ENCODE data around the gene TPO. TPM values are rescaled to one million over a fixed set of nuclear protein-coding genes. Genes with fewer than 3 reads are reported as not detected.

Gene TPO
- total RNA-seq = not detected

DNA sequence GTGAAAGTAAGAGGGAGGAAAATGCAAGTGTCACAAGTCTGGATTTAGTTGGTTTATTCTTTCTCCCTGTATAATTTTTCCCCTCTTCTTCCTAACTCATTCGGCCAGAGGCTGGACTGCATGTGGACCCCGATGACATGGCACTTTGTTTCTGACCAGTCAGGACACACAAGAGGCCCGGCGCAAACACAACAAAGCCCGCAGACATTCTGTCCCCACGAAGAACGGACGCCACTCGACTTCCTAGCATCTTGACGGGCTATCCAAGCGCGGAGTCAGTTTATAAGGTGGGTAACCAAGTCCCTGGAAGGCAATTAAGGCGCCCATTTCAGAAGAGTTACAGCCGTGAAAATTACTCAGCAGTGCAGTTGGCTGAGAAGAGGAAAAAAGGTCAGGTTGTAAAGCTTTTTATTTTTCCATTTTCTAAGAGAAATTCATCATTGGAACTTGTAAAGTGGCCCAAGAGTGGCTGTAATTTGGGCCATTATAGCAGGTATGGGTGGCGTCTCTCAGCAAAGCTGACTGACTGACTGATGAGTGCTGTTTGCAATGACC is at the start of gene TPO:
Gene TPO (plus strand): TSS at position 308 of the 555 bp plus-strand sequence. CDS start 946 bp downstream, outside the sequence.
- no peaks in the 10 kb centered on the region for H3K4me1 ChIP-seq (ENCODE audit: control insufficient read depth in 3 of 3, insufficient read depth in 3 of 3, low read length in 3 of 3)
- H3K36me3 ChIP-seq (ENCODE audit: control insufficient read depth in 3 of 3, insufficient read depth in 3 of 3, low read length in 3 of 3) = no peaks in the 10 kb centered on the region
- no peak within 1 kb of the TSS for H3K9ac ChIP-seq (ENCODE audit: low read depth in 1 of 3, low read length in 3 of 3)
- no peak within 1 kb of the TSS for H3K4me3 ChIP-seq (ENCODE audit: low read length in 3 of 3)
- H3K27me3 ChIP-seq (ENCODE audit: control insufficient read depth in 3 of 3, insufficient read depth in 3 of 3, low read length in 3 of 3) = peaks cover 0 to 4% (median 0%) of the 10 kb centered on the region in 3 donors
- H3K9me3 ChIP-seq (ENCODE audit: control insufficient read depth in 3 of 3, low read length in 3 of 3) = no peaks in the 10 kb centered on the region
- H3K27ac ChIP-seq (ENCODE audit: low read depth, low read length) = no peak within 1 kb of the TSS

DNA sequence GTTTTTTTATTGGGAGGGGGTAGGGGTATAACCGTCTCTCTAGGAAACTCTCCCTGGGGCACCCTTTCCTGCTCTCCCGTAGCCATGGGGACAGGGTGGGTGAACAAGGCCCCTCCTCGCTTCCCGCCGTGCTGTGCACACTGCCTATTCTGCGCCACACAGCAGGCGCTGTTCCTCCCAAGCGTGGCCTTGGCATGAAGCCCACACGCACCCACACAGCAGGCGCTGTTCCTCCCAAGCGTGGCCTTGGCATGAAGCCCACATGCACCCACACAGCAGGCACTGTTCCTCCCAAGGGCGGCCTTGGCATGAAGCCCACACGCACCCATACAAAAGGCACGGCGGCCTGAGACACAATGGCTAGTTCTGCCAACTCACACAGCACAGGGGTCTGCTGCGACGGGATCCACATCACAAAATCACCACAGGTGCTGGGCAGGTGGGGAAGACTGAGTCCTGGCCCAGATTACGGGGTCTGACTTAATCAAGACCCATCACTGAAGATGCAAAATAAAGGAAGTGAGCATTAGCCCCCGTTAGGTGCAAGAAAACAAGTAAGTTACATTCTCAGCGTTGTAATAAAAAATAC is 46.6 kb upstream of the TPO start:
- Histone ChIP-seq H3K9ac (ENCODE audit: low read depth in 1 of 3, low read length in 3 of 3) (no peak overlapping the region), H3K36me3 (ENCODE audit: control insufficient read depth in 3 of 3, insufficient read depth in 3 of 3, low read length in 3 of 3) (no peaks in the 10 kb centered on the region), H3K9me3 (ENCODE audit: control insufficient read depth in 3 of 3, low read length in 3 of 3) (no peaks in the 10 kb centered on the region), H3K27ac (ENCODE audit: low read depth, low read length) (no peak overlapping the region), H3K4me1 (ENCODE audit: control insufficient read depth in 3 of 3, insufficient read depth in 3 of 3, low read length in 3 of 3) (no peaks in the 10 kb centered on the region), H3K4me3 (ENCODE audit: low read length in 3 of 3) (no peak overlapping the region), H3K27me3 (ENCODE audit: control insufficient read depth in 3 of 3, insufficient read depth in 3 of 3, low read length in 3 of 3) (peaks cover 0 to 5% (median 0%) of the 10 kb centered on the region in 3 donors)

DNA sequence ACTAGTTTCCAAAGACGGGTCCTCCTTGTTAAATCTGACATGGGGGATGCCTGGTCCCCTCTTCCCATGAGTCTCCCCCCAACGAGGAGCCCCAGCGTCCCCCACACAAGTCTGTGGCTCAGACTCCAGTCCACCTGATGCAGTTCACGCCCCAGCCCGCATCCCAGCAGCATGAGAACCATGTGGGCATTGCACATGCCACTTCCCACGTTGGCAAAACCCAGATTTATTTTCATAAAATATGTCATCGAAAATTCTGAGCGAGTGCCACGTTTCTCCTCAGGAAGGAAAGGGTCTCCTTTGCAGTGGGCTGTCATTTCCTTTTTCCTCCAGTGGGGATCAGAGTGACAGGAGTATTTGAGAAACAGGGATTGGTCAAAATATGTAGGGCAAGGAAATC is 45.7 kb upstream of the TPO start:
- no peak overlapping the region for H3K27ac ChIP-seq (ENCODE audit: low read depth, low read length)

DNA sequence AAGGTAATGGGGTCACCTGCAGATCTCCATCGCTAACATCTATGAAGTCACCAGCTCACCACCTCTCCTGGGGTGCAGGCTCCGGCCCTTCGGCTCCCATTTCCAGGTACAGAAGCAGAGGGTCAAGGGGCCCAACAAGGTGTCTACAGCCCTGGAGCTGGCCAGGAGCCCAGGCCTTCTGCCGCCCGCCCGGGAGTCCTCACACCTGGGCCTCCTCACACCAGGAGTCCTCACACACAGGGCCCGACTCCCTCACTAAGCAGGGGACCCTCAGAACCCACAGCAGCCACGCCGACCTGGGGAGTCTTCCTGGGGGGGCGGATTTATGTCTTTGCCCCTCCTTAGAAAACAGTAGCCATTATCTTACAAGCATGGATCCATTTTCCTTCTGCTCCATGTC is 43.4 kb upstream of the TPO start:
- H3K4me1 ChIP-seq (ENCODE audit: control insufficient read depth in 3 of 3, insufficient read depth in 3 of 3, low read length in 3 of 3) = peaks cover 0 to 2% (median 0%) of the 10 kb centered on the region in 3 donors
- H3K36me3 ChIP-seq (ENCODE audit: control insufficient read depth in 3 of 3, insufficient read depth in 3 of 3, low read length in 3 of 3) = no peaks in the 10 kb centered on the region
- peaks cover 0 to 16% (median 0%) of the 10 kb centered on the region in 3 donors for H3K27me3 ChIP-seq (ENCODE audit: control insufficient read depth in 3 of 3, insufficient read depth in 3 of 3, low read length in 3 of 3)
- no peak overlapping the region for H3K27ac ChIP-seq (ENCODE audit: low read depth, low read length)
- no peaks in the 10 kb centered on the region for H3K9me3 ChIP-seq (ENCODE audit: control insufficient read depth in 3 of 3, low read length in 3 of 3)
- H3K9ac ChIP-seq (ENCODE audit: low read depth in 1 of 3, low read length in 3 of 3) = no peak overlapping the region
- no peak overlapping the region for H3K4me3 ChIP-seq (ENCODE audit: low read length in 3 of 3)

More for the DNA sequence above, 45.7 kb upstream of the TPO start:
- no peaks in the 10 kb centered on the region for H3K9me3 ChIP-seq (ENCODE audit: control insufficient read depth in 3 of 3, low read length in 3 of 3)
- no peaks in the 10 kb centered on the region for H3K36me3 ChIP-seq (ENCODE audit: control insufficient read depth in 3 of 3, insufficient read depth in 3 of 3, low read length in 3 of 3)
- H3K9ac ChIP-seq (ENCODE audit: low read depth in 1 of 3, low read length in 3 of 3) = no peak overlapping the region
- no peak overlapping the region for H3K4me3 ChIP-seq (ENCODE audit: low read length in 3 of 3)
- H3K27me3 ChIP-seq (ENCODE audit: control insufficient read depth in 3 of 3, insufficient read depth in 3 of 3, low read length in 3 of 3) = peaks cover 0 to 11% (median 0%) of the 10 kb centered on the region in 3 donors
- no peaks in the 10 kb centered on the region for H3K4me1 ChIP-seq (ENCODE audit: control insufficient read depth in 3 of 3, insufficient read depth in 3 of 3, low read length in 3 of 3)

DNA sequence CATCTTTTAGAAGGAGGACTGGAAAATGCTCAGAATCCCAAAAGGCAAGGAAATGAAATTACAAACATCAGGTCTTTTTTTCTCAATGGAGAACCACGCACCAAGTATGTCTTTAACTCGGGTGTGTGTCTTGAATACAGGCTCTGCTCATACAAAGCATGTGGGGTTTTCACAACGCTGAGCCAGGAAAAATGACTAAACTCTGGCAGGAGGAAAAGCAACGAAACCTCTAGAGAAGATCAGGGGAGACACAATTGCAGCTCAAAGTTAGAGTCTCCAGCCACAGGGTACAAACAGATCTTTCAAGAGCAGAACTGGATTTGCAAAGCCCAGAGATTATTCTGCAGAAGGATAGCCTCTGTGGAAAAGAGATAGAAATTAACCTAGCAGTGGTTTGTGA is 42.8 kb upstream of the TPO start:
- H3K36me3 ChIP-seq (ENCODE audit: control insufficient read depth in 3 of 3, insufficient read depth in 3 of 3, low read length in 3 of 3) = no peaks in the 10 kb centered on the region
- peaks cover 0 to 2% (median 0%) of the 10 kb centered on the region in 3 donors for H3K4me1 ChIP-seq (ENCODE audit: control insufficient read depth in 3 of 3, insufficient read depth in 3 of 3, low read length in 3 of 3)
- no peak overlapping the region for H3K27ac ChIP-seq (ENCODE audit: low read depth, low read length)
- H3K9me3 ChIP-seq (ENCODE audit: control insufficient read depth in 3 of 3, low read length in 3 of 3) = no peaks in the 10 kb centered on the region
- peaks cover 0 to 16% (median 0%) of the 10 kb centered on the region in 3 donors for H3K27me3 ChIP-seq (ENCODE audit: control insufficient read depth in 3 of 3, insufficient read depth in 3 of 3, low read length in 3 of 3)
- H3K4me3 ChIP-seq (ENCODE audit: low read length in 3 of 3) = no peak overlapping the region
- no peak overlapping the region for H3K9ac ChIP-seq (ENCODE audit: low read depth in 1 of 3, low read length in 3 of 3)

DNA sequence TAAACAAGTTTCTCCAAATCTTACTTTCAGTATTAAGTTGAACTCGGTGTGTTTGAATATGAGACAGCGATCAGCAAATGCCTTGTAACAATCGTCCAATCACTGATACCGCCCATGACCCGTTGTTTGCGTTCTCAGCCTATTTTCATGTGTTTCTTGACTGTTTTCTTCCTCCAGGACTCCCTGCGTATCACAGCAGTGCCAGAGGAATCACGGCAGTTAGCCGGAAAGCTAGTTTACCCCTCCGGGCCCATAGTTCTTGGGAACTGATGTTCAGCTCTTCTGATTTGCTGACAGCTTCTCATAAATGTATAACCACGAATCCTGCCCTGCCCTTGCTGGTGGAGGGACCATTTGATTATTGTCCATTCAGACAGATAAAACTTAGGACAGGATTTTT is 42.2 kb upstream of the TPO start:
- Histone ChIP-seq H3K36me3 (ENCODE audit: control insufficient read depth in 3 of 3, insufficient read depth in 3 of 3, low read length in 3 of 3) (no peaks in the 10 kb centered on the region), H3K4me3 (ENCODE audit: low read length in 3 of 3) (no peak overlapping the region), H3K4me1 (ENCODE audit: control insufficient read depth in 3 of 3, insufficient read depth in 3 of 3, low read length in 3 of 3) (peaks cover 0 to 2% (median 0%) of the 10 kb centered on the region in 3 donors), H3K27ac (ENCODE audit: low read depth, low read length) (no peak overlapping the region), H3K27me3 (ENCODE audit: control insufficient read depth in 3 of 3, insufficient read depth in 3 of 3, low read length in 3 of 3) (peaks cover 0 to 16% (median 0%) of the 10 kb centered on the region in 3 donors), H3K9me3 (ENCODE audit: control insufficient read depth in 3 of 3, low read length in 3 of 3) (no peaks in the 10 kb centered on the region), H3K9ac (ENCODE audit: low read depth in 1 of 3, low read length in 3 of 3) (no peak overlapping the region)

DNA sequence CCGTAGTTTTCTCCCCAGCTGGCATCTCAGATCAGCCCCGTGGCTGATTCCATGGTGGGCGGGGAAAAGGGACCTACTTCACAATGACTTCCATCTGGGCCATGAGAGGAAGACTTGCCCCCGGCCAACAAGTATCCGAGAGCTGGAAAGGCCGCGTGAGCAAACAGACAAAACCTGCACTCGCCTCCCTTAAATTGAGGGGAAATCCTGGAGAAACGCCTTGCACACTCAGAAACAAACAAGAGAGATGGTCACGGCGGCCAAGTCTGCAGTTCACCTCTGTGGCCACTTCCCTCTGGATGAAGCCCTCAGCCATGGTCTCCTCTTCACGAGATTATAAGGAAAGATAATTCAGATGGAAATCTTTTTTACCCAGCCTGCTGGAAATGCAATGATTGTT is 39.4 kb upstream of the TPO start:
- Histone ChIP-seq H3K4me1 (ENCODE audit: control insufficient read depth in 3 of 3, insufficient read depth in 3 of 3, low read length in 3 of 3) (peaks cover 0 to 2% (median 0%) of the 10 kb centered on the region in 3 donors), H3K27ac (ENCODE audit: low read depth, low read length) (peak overlapping the region; percentile 40), H3K4me3 (ENCODE audit: low read length in 3 of 3) (peak overlapping the region in 2 of 3 donors; percentile 45 to 60)

DNA sequence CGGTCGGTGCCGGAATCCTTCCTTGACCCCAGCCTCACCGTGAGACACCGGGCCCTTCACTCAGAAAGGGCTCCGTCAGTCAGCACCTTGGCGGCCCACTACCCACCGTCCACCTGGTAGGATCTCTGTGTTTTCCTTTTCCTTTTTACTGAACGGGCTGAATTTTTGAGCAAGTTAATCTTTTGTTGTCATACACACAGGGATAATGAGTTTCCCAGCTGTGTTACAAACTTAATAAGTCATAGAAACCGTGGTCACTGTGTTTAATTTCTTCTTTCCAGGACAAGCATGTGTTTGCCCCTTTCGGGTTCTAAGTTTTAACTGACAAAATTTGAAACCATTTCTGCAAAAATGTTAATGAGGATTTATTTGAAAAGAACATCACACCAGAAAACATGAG is 39.0 kb upstream of the TPO start:
- Histone ChIP-seq H3K4me3 (ENCODE audit: low read length in 3 of 3) (peak overlapping the region in 2 of 3 donors; percentile 45 to 60), H3K36me3 (ENCODE audit: control insufficient read depth in 3 of 3, insufficient read depth in 3 of 3, low read length in 3 of 3) (no peaks in the 10 kb centered on the region), H3K9ac (ENCODE audit: low read depth in 1 of 3, low read length in 3 of 3) (peak overlapping the region; percentile 14 to 57 (median 57)), H3K27me3 (ENCODE audit: control insufficient read depth in 3 of 3, insufficient read depth in 3 of 3, low read length in 3 of 3) (peaks cover 0 to 18% (median 0%) of the 10 kb centered on the region in 3 donors), H3K27ac (ENCODE audit: low read depth, low read length) (peak overlapping the region; percentile 40), H3K9me3 (ENCODE audit: control insufficient read depth in 3 of 3, low read length in 3 of 3) (no peaks in the 10 kb centered on the region), H3K4me1 (ENCODE audit: control insufficient read depth in 3 of 3, insufficient read depth in 3 of 3, low read length in 3 of 3) (peaks cover 0 to 2% (median 0%) of the 10 kb centered on the region in 3 donors)

More for the DNA sequence above, 39.4 kb upstream of the TPO start:
- Histone ChIP-seq H3K36me3 (ENCODE audit: control insufficient read depth in 3 of 3, insufficient read depth in 3 of 3, low read length in 3 of 3) (no peaks in the 10 kb centered on the region), H3K27me3 (ENCODE audit: control insufficient read depth in 3 of 3, insufficient read depth in 3 of 3, low read length in 3 of 3) (peaks cover 0 to 18% (median 0%) of the 10 kb centered on the region in 3 donors), H3K9me3 (ENCODE audit: control insufficient read depth in 3 of 3, low read length in 3 of 3) (no peaks in the 10 kb centered on the region), H3K9ac (ENCODE audit: low read depth in 1 of 3, low read length in 3 of 3) (peak overlapping the region; percentile 14 to 57 (median 57))

DNA sequence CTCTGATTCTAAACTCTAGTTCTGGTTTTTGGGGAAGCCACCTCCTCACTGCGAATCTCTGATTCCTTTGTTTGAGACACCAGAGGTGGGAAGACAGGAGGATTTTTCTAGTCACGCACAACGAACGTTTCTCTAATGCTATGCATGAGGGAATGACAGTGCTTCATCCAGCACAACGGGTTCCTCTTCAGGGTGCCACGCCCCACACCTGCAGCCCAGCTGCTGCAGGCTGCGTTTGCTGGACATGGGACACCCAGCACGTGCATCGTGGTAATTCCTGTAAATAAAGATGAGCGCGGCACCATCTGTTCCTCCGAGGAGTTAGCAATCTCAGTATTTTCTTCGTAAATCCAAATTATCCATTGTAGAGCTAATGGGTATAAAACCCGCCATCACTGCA is 37.5 kb upstream of the TPO start:
- peak overlapping the region in 2 of 3 donors; percentile 38 to 41 for H3K4me3 ChIP-seq (ENCODE audit: low read length in 3 of 3)
- H3K27ac ChIP-seq (ENCODE audit: low read depth, low read length) = peak overlapping the region; percentile 12
- H3K9ac ChIP-seq (ENCODE audit: low read depth in 1 of 3, low read length in 3 of 3) = no peak overlapping the region
- H3K9me3 ChIP-seq (ENCODE audit: control insufficient read depth in 3 of 3, low read length in 3 of 3) = no peaks in the 10 kb centered on the region
- H3K27me3 ChIP-seq (ENCODE audit: control insufficient read depth in 3 of 3, insufficient read depth in 3 of 3, low read length in 3 of 3) = peaks cover 0 to 18% (median 0%) of the 10 kb centered on the region in 3 donors
- H3K36me3 ChIP-seq (ENCODE audit: control insufficient read depth in 3 of 3, insufficient read depth in 3 of 3, low read length in 3 of 3) = no peaks in the 10 kb centered on the region
- H3K4me1 ChIP-seq (ENCODE audit: control insufficient read depth in 3 of 3, insufficient read depth in 3 of 3, low read length in 3 of 3) = peaks cover 0 to 2% (median 0%) of the 10 kb centered on the region in 3 donors

DNA sequence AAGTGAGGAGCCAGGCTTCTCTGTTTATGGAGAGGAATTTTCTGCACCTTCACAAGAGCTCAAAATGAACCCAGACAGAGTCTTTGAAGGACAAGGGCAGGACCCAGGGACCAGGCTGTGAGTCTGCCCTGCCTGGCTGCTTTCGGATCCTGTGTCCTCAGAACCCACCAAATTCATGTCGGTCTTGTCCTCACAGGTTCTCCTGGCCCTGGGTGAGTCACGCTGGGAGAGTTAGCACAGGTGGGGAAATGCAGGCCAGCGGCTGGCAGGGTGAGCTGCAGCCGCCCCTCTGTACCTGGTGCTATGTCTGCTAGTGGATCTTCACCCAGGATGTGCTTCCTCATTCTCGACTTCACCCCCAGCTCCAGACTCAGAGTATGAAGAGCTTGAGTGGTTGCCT is 35.8 kb upstream of the TPO start:
- H3K27ac ChIP-seq (ENCODE audit: low read depth, low read length) = no peak overlapping the region
- H3K4me1 ChIP-seq (ENCODE audit: control insufficient read depth in 3 of 3, insufficient read depth in 3 of 3, low read length in 3 of 3) = peaks cover 0 to 2% (median 0%) of the 10 kb centered on the region in 3 donors
- H3K4me3 ChIP-seq (ENCODE audit: low read length in 3 of 3) = no peak overlapping the region
- H3K36me3 ChIP-seq (ENCODE audit: control insufficient read depth in 3 of 3, insufficient read depth in 3 of 3, low read length in 3 of 3) = no peaks in the 10 kb centered on the region
- H3K9me3 ChIP-seq (ENCODE audit: control insufficient read depth in 3 of 3, low read length in 3 of 3) = no peaks in the 10 kb centered on the region
- peaks cover 0 to 13% (median 0%) of the 10 kb centered on the region in 3 donors for H3K27me3 ChIP-seq (ENCODE audit: control insufficient read depth in 3 of 3, insufficient read depth in 3 of 3, low read length in 3 of 3)
- no peak overlapping the region for H3K9ac ChIP-seq (ENCODE audit: low read depth in 1 of 3, low read length in 3 of 3)

All from skeletal muscle tissue (tissue), 4 donors.